ENCODE measurements around the gene ARHGAP40.

DNA sequence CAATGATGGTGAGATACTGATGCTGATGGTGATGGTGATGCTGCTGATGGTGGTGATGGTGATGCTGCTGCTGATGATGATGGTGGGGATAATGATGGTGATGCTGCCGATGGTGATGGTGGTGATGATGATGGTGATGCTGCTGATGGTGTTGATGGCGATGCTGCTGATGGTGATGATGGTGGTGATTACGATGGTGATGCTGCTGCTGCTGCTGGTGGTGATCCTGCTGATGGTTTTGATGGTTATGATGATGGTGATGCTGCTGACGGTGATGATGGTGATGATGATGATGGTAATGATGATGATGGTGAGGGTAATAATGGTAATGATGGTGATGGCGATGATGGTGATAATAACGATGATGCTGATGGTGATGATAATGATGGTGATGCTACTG lies 50.0 kb downstream of the ARHGAP40 start:
- TF ChIP-seq CTCF (IDR thresholded peaks at IDR 0.05): no peak
- no peak for TF ChIP-seq POLR2A (IDR thresholded peaks at IDR 0.05)

Measured in uterus (tissue), 2 donors.